ENCODE results near the gene STAC2. TPM values are rescaled to one million over a fixed set of nuclear protein-coding genes. Genes with fewer than 3 reads are reported as not detected.
A peak's percentile ranks its signal among the peaks of the same experiment; 100 is the strongest.

STAC2 gene
- total RNA-seq, 1 donor from 2014 or later = 0.46 TPM

DNA sequence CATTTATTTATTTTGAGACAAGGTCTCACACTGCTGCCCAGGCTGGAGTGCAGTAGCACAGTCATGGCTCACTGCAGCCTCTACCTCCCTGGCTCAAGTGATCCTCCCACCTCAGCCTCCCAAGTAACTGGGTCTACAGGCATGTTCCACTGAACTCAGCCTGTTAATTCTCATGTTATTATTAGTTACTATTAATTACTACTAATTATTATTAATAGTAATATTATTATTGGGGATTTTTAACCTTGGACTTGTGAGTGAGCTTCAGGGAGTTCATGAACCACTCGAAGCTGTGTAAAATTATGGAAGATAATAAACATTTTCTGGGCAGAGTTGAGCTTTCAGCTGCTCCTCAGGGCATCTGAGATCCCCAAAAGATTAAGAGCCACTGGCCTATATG lies 4.6 kb upstream of the STAC2 start:
- TF ChIP-seq, protein P1, sequence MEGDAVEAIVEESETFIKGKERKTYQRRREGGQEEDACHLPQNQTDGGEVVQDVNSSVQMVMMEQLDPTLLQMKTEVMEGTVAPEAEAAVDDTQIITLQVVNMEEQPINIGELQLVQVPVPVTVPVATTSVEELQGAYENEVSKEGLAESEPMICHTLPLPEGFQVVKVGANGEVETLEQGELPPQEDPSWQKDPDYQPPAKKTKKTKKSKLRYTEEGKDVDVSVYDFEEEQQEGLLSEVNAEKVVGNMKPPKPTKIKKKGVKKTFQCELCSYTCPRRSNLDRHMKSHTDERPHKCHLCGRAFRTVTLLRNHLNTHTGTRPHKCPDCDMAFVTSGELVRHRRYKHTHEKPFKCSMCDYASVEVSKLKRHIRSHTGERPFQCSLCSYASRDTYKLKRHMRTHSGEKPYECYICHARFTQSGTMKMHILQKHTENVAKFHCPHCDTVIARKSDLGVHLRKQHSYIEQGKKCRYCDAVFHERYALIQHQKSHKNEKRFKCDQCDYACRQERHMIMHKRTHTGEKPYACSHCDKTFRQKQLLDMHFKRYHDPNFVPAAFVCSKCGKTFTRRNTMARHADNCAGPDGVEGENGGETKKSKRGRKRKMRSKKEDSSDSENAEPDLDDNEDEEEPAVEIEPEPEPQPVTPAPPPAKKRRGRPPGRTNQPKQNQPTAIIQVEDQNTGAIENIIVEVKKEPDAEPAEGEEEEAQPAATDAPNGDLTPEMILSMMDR (IDR thresholded peaks at IDR 0.05) = no peak
- no peak for DNase-seq
- Histone ChIP-seq H3K27me3 (peaks cover 63% of the 10 kb centered on the region), H3K36me3 (no peaks in the 10 kb centered on the region), H3K4me1 (peaks cover 9% of the 10 kb centered on the region), H3K9me3 (no peaks in the 10 kb centered on the region), H3K4me3 (no peak overlapping the region), H3K27ac (no peak overlapping the region)
- intact Hi-C loops (cut with DNase I) = no loop called here
- no peak for ATAC-seq

DNA sequence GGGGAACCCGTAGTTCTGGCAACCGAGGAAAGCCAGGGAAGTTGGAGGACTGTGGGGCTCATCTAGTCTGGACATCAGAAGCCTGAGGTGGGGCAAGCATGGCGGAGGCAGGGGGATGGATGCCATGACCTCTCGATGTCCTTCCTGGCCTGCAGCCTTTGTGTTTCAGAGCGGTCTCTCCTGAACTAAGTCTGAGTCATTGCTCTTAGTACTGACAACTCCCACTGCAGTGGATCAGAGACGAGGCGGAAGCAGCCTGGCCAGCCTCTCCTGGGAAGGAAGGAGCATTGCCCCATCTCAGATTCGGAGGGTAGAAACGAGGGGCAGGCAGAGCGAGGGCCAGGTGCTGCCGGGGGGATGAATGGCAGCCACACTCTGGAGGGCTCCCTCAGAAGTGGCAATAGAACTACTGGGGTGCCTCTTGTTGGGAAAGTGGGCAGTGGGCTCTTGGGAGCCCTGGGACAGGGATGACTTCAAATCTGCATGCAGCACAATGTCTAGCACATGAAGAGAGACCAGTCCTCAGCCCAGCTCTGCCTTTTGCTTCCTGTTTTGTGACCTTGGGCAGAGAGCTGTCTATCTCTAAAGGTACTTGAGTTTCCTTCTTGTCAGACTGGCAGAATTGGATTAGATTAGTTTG lies 3.6 kb upstream of the STAC2 start:
- TF ChIP-seq, protein P1 (IDR thresholded peaks at IDR 0.05) = no peak

GRCh38 chr17:39227364-39227919 lies 1.7 kb upstream of the STAC2 start:
- TF ChIP-seq, protein P1 (IDR thresholded peaks at IDR 0.05) = no peak
- DNase-seq (no peak), ATAC-seq (no peak)
- H3K4me3 ChIP-seq = no peak overlapping the region
- no peak overlapping the region for H3K27ac ChIP-seq
- no peaks in the 10 kb centered on the region for H3K9me3 ChIP-seq
- H3K27me3 ChIP-seq = peaks cover 83% of the 10 kb centered on the region
- intact Hi-C loops (cut with DNase I) = no loop called here
- H3K4me1 ChIP-seq = peaks cover 16% of the 10 kb centered on the region
- H3K36me3 ChIP-seq = no peaks in the 10 kb centered on the region

More for the DNA sequence above, 3.6 kb upstream of the STAC2 start:
- DNase-seq (no peak), ATAC-seq (no peak)
- H3K36me3 ChIP-seq = no peaks in the 10 kb centered on the region
- peaks cover 72% of the 10 kb centered on the region for H3K27me3 ChIP-seq
- H3K4me3 ChIP-seq = no peak overlapping the region
- H3K9me3 ChIP-seq = no peaks in the 10 kb centered on the region
- intact Hi-C loops (cut with DNase I) = no loop called here
- H3K27ac ChIP-seq = no peak overlapping the region
- H3K4me1 ChIP-seq = peaks cover 16% of the 10 kb centered on the region

DNA sequence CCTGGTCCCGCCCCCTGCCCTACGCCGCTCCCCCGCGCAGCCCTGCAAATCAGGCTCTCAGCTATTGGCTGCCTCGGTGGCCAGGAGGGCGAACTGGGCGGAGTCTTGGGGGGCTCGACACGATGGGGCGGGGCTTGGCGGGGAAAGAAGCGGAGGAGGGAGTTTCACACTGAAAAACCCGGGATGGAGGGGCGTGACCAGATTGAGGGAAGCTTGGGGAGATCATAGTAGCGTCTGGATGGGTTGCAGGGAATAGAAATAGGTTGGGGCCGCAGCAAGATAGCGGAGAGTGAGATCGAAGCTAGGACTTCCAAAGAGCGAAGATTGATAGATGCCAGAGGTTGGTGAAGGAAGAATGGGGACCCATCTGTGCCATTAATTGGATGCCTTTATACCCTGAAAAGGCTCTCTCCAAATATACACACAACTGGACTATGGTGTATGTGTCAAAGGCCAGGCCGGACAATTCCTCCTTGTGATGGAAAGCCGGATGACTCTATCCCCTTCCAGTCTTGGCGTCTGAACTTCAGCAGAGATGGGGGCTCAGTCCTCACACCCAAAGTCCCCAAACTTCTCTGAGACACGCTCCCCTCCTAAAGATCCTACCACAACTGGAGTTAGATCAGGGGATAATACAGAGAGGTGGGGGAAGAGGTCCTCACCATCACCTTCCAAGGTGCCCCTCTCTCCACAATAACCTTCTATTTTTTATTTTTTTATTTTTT lies 376 bp upstream of the STAC2 start:
- TF ChIP-seq, protein P1 (IDR thresholded peaks at IDR 0.05) = no peak
- intact Hi-C loops (cut with DNase I) = no loop called here
- no peaks in the 10 kb centered on the region for H3K9me3 ChIP-seq
- H3K4me3 ChIP-seq = peak overlapping the region; percentile 34
- peaks cover 16% of the 10 kb centered on the region for H3K4me1 ChIP-seq
- peaks cover 69% of the 10 kb centered on the region for H3K27me3 ChIP-seq
- no peak for DNase-seq
- H3K27ac ChIP-seq = no peak overlapping the region
- H3K36me3 ChIP-seq = no peaks in the 10 kb centered on the region
- peak; percentile 16 for ATAC-seq

GRCh38 chr17:39224778-39225307 lies 902 bp downstream of the STAC2 start:
- H3K27me3 ChIP-seq = peaks cover 59% of the 10 kb centered on the region
- DNase-seq (no peak), ATAC-seq (peak; percentile 15)
- TF ChIP-seq, protein P1 (IDR thresholded peaks at IDR 0.05) = no peak
- intact Hi-C loops (cut with DNase I) = no loop called here
- H3K36me3 ChIP-seq = no peaks in the 10 kb centered on the region
- peak overlapping the region; percentile 34 for H3K4me3 ChIP-seq
- peaks cover 16% of the 10 kb centered on the region for H3K4me1 ChIP-seq
- no peaks in the 10 kb centered on the region for H3K9me3 ChIP-seq
- H3K27ac ChIP-seq = no peak overlapping the region
